ENCODE data around the gene DNAJC19.
"Not testable (repeated sequence)": the region's sequence is repeated elsewhere in the genome, so short reads cannot be mapped to it uniquely, and the experiment has no call there.

DNAJC19 gene

DNA sequence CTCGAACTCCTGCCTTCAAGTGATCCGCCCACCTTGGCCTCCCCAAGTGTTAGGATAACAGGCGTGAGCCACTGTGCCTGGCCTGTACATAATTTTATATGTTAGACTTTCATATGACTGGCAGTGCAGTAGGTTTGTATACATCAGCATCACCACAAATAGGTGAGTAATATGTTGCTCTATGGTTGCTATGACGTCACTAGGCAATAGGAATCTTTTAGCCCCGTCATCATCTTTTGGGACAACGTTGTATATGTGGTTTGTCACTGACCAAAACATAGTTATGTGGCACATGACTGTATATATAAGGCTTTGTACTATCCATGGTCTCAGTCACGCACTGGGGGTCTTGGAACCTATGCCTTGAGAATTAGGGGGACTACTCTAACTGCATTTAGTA is 17.0 kb upstream of the DNAJC19 start:
- TF ChIP-seq, protein P1, sequence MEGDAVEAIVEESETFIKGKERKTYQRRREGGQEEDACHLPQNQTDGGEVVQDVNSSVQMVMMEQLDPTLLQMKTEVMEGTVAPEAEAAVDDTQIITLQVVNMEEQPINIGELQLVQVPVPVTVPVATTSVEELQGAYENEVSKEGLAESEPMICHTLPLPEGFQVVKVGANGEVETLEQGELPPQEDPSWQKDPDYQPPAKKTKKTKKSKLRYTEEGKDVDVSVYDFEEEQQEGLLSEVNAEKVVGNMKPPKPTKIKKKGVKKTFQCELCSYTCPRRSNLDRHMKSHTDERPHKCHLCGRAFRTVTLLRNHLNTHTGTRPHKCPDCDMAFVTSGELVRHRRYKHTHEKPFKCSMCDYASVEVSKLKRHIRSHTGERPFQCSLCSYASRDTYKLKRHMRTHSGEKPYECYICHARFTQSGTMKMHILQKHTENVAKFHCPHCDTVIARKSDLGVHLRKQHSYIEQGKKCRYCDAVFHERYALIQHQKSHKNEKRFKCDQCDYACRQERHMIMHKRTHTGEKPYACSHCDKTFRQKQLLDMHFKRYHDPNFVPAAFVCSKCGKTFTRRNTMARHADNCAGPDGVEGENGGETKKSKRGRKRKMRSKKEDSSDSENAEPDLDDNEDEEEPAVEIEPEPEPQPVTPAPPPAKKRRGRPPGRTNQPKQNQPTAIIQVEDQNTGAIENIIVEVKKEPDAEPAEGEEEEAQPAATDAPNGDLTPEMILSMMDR (IDR thresholded peaks at IDR 0.05; ENCODE audit: low read depth, low read length), result no peak
- no peak for DNase-seq (ENCODE audit: extremely low read depth, low read depth)

DNA sequence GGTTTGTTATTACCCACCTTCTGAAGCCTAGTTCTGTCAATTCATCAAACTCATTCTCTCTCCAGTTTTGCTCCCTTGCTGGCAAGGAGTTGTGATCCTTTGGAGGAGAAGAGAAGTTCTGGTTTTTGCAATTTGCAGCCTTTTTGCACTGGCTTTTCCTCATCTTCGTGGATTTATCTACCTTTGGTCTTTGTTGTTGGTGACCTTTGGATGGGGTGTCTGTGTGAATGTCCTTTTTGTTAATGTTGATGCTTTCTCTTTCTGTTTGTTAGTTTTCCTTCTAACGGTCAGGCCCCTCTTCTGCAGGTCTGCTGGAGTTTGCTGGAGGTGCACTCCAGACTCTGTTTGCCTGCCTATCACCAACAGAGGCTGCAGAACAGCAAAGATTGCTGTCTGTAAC is 13.9 kb upstream of the DNAJC19 start:
- DNase-seq (ENCODE audit: extremely low read depth, low read depth), result not testable (repeated sequence)

DNA sequence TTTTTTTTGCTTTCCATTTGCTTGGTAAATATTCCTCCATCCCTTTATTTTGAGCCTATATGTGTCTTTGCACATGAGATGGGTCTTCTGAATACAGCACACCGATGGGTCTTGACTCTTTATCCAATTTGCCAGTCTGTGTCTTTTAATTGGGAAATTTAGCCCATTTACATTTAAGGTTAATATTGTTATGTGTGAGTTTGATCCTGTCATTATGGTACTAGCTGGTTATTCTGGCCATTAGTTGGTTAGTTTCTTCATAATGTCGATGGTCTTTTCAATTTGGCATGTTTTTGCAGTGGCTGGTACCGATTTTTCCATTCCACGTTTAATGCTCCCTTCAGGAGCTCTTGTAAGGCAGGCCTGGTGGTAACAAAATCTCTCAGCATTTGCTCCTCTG is 12.8 kb upstream of the DNAJC19 start:
- not testable (repeated sequence) for DNase-seq (ENCODE audit: extremely low read depth, low read depth)

DNA sequence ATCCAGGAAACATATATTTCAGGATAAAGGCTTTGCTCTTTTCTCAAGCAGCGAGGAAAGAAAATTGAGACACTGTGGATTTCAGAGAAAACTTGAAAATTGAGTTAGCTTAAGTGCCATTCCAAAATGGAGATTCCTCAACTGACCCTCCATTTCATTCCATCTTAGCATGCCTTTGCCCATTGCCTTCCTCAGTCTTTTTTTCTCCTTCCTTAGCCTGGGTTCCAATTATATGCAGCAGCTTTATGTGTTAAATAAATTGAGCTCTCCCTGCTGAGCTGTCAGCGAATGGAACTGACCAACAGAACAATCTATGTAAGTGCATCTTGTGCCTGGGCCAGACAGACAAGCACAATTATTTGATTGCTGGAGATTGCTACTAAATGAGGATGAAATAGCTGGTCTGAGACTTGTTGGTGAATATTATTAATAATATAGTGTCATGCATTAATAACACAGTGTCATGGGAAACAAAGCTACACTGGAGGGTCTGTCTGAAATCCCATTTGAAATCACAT is 6.9 kb upstream of the DNAJC19 start:
- TF ChIP-seq, protein P1 (IDR thresholded peaks at IDR 0.05; ENCODE audit: low read depth, low read length), result no peak
- no peak for DNase-seq (ENCODE audit: extremely low read depth, low read depth)

DNA sequence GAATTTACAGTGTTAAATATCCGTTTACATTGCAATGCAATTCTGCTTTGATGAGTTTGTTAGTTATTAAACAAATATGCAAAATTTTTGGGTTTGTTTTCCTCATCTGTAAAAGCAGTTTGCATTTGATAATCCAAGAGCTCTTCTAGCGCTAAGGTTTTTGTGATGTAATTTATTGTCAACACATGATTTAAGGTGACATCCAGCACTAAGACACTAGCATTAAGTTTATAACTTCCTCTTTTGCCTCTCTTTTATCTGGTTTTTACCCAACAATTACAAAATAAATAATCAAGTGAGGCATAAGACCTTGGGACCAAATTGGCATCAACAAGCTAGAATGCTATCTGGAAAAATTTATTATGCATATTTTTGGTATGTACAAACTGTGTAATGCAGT is 969 bp upstream of the DNAJC19 start:
- no peak for DNase-seq (ENCODE audit: extremely low read depth, low read depth)
- TF ChIP-seq, protein P1 (IDR thresholded peaks at IDR 0.05; ENCODE audit: low read depth, low read length), result no peak

DNA sequence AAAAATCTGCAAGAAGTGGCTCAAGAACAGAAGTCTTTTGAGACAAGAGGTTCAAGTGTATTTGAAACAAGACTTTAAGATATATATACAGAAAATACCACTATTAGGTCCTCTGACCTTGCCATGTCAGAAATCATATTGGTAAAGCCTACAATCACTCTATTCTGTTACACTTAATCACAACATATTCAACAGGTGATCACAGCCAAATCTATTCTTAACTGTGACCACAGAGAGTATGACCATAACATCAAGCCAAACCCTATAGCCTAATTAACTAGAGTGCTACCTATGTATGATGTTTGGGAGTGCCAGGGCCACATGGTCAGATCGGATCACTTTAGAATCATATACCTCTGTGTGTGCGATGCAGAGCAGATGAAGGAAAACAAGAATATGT is 2.2 kb downstream of the DNAJC19 start:
- DNase-seq (ENCODE audit: extremely low read depth, low read depth), result no peak
- TF ChIP-seq, protein P1 (IDR thresholded peaks at IDR 0.05; ENCODE audit: low read depth, low read length), result no peak

DNA sequence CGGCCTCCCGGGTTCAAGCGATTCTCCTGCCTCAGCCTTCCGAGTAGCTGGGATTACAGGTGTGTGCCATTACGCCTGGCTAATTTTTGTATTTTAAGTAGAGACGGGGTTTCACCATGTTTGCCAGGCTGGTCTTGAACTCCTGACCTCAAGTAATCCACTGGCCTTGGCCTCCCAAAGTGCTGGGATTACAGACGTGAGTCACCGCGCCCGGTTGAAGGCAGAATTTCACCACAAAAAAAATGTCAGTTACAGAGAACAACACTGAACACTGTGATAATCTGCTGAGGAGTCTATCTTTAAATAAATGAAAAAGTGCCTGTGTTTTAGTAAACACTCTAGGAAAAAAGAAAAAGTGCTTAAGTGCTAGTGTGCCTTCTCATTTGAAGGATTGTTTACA is 3.2 kb downstream of the DNAJC19 start:
- DNase-seq (ENCODE audit: extremely low read depth, low read depth), result not testable (repeated sequence)

DNA sequence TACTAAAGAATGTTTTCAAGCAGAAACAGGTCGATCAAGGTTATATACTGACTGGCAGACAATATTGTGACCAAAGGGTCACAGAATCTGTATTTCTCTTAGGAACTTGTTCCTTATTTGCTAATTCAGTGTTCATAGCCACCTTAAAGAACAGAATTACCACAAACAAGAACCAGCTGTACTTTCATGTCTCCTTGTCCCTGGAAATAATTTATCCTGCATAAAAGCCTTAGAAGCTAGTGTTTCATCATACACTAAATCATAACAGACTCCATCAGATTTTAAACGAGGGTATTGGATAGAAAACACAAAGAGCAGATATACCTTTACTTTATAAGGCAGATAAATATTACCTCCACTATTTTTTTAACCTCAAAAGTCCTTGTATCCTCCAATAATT is 6.4 kb downstream of the DNAJC19 start:
- DNase-seq (ENCODE audit: extremely low read depth, low read depth), result no peak
- TF ChIP-seq, protein P1 (IDR thresholded peaks at IDR 0.05; ENCODE audit: low read depth, low read length), result no peak

DNA sequence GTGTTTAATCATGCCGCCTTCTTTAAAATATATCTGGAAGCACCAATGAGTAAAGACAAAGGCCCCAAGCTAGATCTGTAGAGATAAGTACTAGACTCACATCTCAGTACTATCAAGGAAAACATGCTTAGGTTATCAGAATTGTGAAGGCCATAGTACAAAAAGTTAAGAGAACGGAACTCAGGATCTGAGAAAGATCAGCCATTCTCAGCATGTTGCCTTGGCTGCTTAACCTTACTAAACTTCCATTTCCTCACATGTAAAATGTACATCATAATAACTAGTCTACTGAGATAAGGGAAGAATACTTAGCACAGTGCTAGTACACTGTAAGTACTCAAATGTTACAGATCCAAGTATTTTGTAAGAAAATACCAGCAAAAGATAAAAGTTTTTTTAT is 7.6 kb downstream of the DNAJC19 start:
- DNase-seq (ENCODE audit: extremely low read depth, low read depth), result no peak
- TF ChIP-seq, protein P1 (IDR thresholded peaks at IDR 0.05; ENCODE audit: low read depth, low read length), result no peak

All from AG09319 (cell line).